Fibroblast of lung (primary cell): ENCODE measurements around the gene NDST1. TPM values are rescaled to one million over a fixed set of nuclear protein-coding genes. Genes with fewer than 3 reads are reported as not detected.

Experiments
- DNase-seq, 2 donors: peaks; one replicate each; pipeline versions ENCODE4 v3.0.0 to v3.0.0-alpha.2; 2010; ENCODE audit warnings: low read depth in 2 of 2
- H2AFZ ChIP-seq: 2 replicates; pipeline ENCODE4 v1.5.1; 2012; ENCODE audit warnings: low read length, control low read depth, inconsistent platforms
- H3K27ac ChIP-seq: 2 replicates; pipeline ENCODE4 v1.5.1; 2011; ENCODE audit warnings: low read length, control low read depth; ENCODE audit not compliant: insufficient read depth
- H3K27me3 ChIP-seq: 2 replicates; pipeline ENCODE4 v1.5.1; 2011; ENCODE audit warnings: mild to moderate bottlenecking, low read length; ENCODE audit not compliant: control insufficient read depth, insufficient read depth
- H3K36me3 ChIP-seq: 2 replicates; pipeline ENCODE4 v1.5.1; 2011; ENCODE audit warnings: low read length; ENCODE audit not compliant: control insufficient read depth, insufficient read depth
- H3K4me1 ChIP-seq: 2 replicates; pipeline ENCODE4 v1.5.1; 2011; ENCODE audit warnings: low read length; ENCODE audit not compliant: control insufficient read depth, insufficient read depth; ENCODE audit errors: extremely low read depth
- H3K4me2 ChIP-seq: 2 replicates; pipeline ENCODE4 v1.5.1; 2011; ENCODE audit warnings: low read length, control low read depth; ENCODE audit not compliant: insufficient read depth; ENCODE audit errors: extremely low read depth
- H3K4me3 ChIP-seq, 4 experiments: fragments of 200-600 bp in 1 of 4; sonication (generic) in 1 of 4; replicated peaks in 1 of 4; 2 replicates each; pipeline ENCODE4 v1.5.1; 2011 to 2016; ENCODE audit warnings: low read length in 4 of 4, low read depth in 3 of 4, mild to moderate bottlenecking in 3 of 4, control low read depth in 2 of 4, inconsistent platforms in 1 of 4, mixed read lengths in 1 of 4; ENCODE audit not compliant: insufficient read depth in 1 of 4; ENCODE audit errors: control extremely low read depth in 1 of 4
- H3K79me2 ChIP-seq: 2 replicates; pipeline ENCODE4 v1.5.1; 2012; ENCODE audit warnings: mild to moderate bottlenecking, low read length, inconsistent platforms; ENCODE audit not compliant: control insufficient read depth, insufficient read depth
- H3K9ac ChIP-seq: 2 replicates; pipeline ENCODE4 v1.5.1; 2011; ENCODE audit warnings: mild to moderate bottlenecking, low read length, control low read depth; ENCODE audit not compliant: insufficient read depth
- H3K9me3 ChIP-seq: 2 replicates; pipeline ENCODE4 v1.5.1; 2012; ENCODE audit warnings: low read depth, low read length; ENCODE audit not compliant: control insufficient read depth, insufficient read depth
- H4K20me1 ChIP-seq: 2 replicates; pipeline ENCODE4 v1.5.1; 2011; ENCODE audit warnings: low read length; ENCODE audit not compliant: control insufficient read depth, insufficient read depth; ENCODE audit errors: extremely low read depth
- EZH2 ChIP-seq: IDR thresholded peaks from 2 replicates; pipeline ENCODE4 v1.5.1; 2012; ENCODE audit warnings: low read length, control low read depth, mild to moderate bottlenecking; ENCODE audit errors: missing control alignments
- polyA plus RNA-seq, 2 donors: library from polyadenylated mRNA; depleted of rRNA in 1 of 2; stranded (reverse) in 1 of 2; unstranded in 1 of 2; fragments of >200 nt; gene quantifications; 2 replicates each; pipeline ENCODE4 v1.2.1, GENCODE V29; 2011 to 2012; ENCODE audit warnings: missing spikeins in 1 of 2
- total RNA-seq: library from RNA; depleted of rRNA; stranded (reverse); fragments of >200 nt; gene quantifications from 2 replicates; pipeline ENCODE4 v1.2.1, GENCODE V29; 2014
- TF ChIP-seq, protein P1 (sequence below), 2 donors: IDR thresholded peaks in 1 of 2; conservative IDR thresholded peaks in 1 of 2; 1 replicate in 1 of 2; 2 replicates in 1 of 2; pipeline ENCODE4 v1.5.1; 2011 to 2012; ENCODE audit warnings: low read length in 2 of 2, control low read depth in 1 of 2, inconsistent platforms in 1 of 2, low read depth in 1 of 2, mild to moderate bottlenecking in 1 of 2

The NDST1 gene
- total and polyA plus RNA-seq, 2 donors (not counting 1 experiment from before 2014, with no cell fraction given), result 38.5 to 94.8 TPM

DNA sequence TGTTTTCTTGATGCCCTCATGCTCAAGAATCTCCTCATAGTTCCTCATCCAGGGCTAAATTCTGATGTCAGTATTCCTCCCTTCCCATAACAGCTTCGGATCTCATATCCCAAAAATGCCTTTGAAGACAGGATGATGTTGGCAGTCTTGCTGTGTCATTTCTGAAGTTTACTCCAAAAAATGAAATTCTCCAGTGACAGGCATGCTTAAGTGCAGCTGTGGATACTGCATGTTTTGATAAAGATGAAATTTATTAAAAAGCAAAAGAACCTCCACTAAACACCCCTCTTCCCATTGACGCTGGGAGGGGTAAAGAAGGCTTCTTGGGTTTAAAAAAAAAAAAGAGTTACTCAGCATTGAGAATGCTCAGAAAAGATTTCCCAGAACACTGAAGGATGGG, 43.1 kb downstream of the NDST1 start:
- no peak overlapping the region for H3K4me2 ChIP-seq
- no peak for TF ChIP-seq EZH2
- TF ChIP-seq, protein P1, sequence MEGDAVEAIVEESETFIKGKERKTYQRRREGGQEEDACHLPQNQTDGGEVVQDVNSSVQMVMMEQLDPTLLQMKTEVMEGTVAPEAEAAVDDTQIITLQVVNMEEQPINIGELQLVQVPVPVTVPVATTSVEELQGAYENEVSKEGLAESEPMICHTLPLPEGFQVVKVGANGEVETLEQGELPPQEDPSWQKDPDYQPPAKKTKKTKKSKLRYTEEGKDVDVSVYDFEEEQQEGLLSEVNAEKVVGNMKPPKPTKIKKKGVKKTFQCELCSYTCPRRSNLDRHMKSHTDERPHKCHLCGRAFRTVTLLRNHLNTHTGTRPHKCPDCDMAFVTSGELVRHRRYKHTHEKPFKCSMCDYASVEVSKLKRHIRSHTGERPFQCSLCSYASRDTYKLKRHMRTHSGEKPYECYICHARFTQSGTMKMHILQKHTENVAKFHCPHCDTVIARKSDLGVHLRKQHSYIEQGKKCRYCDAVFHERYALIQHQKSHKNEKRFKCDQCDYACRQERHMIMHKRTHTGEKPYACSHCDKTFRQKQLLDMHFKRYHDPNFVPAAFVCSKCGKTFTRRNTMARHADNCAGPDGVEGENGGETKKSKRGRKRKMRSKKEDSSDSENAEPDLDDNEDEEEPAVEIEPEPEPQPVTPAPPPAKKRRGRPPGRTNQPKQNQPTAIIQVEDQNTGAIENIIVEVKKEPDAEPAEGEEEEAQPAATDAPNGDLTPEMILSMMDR (conservative IDR thresholded peaks at IDR 0.05 in 1 of 2, IDR thresholded peaks at IDR 0.05 in 1 of 2; ENCODE audit: low read depth in 1 of 2, low read length in 2 of 2), result no peak
- peaks cover 36% of the 10 kb centered on the region for H3K36me3 ChIP-seq
- no peaks in the 10 kb centered on the region for H3K79me2 ChIP-seq
- H4K20me1 ChIP-seq, result no peaks in the 10 kb centered on the region
- no peaks in the 10 kb centered on the region for H3K27me3 ChIP-seq
- no peak for DNase-seq
- no peak overlapping the region for H3K4me3 ChIP-seq
- H3K4me1 ChIP-seq, result no peaks in the 10 kb centered on the region
- H2AFZ ChIP-seq, result no peak overlapping the region
- no peak overlapping the region for H3K9ac ChIP-seq
- H3K9me3 ChIP-seq, result no peaks in the 10 kb centered on the region
- H3K27ac ChIP-seq, result no peak overlapping the region

DNA sequence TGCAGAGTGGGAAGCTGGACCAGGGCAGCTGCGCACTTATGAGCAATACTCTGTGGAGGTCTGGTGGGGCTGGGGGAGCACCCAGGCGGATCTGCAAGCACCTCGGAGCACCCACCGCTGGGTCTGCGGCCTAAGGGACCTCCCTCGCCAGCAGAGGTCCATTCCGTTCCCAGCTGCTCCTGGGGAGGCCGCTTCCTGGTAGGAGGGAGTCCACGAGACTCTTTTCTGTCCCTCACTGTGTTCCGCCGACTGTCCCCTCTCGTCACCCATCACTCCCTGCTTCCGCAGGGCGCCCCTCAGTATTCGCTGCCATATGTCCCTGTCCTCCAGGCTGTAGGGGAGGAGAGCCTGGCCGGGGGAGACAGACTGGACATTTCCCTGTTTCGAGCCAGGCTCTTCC, 45.5 kb downstream of the NDST1 start:
- peaks cover 35% of the 10 kb centered on the region for H3K36me3 ChIP-seq

DNA sequence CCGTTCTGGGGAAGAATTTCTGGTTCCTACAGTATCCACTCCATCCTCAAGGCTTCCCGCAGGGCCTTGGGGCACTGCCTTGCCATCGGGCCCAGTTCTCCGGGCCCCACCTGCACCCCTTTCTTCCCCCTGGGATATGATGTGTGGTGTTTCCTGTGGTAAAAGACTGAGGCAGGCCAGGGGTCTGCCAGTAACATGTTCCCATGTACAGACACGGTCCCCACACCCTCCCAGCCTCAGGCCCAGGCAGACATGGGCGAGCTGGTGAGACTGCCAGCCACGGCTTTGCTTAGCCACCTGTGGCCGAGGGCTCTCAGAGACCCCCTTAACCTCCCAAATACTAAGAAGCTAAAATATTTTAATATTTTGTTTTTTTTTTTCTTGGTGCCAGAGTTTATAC, 46.0 kb downstream of the NDST1 start:
- Histone ChIP-seq H3K27ac (no peak overlapping the region), H3K79me2 (no peaks in the 10 kb centered on the region), H3K4me2 (no peak overlapping the region), H3K4me3 (no peak overlapping the region), H3K4me1 (no peaks in the 10 kb centered on the region), H3K9ac (no peak overlapping the region), H4K20me1 (no peaks in the 10 kb centered on the region), H3K36me3 (peaks cover 35% of the 10 kb centered on the region), H3K27me3 (no peaks in the 10 kb centered on the region), H2AFZ (no peak overlapping the region), H3K9me3 (no peaks in the 10 kb centered on the region)
- TF ChIP-seq, protein P1 (conservative IDR thresholded peaks at IDR 0.05 in 1 of 2, IDR thresholded peaks at IDR 0.05 in 1 of 2; ENCODE audit: low read depth in 1 of 2, low read length in 2 of 2), result no peak
- no peak for TF ChIP-seq EZH2
- DNase-seq, result no peak

More for the DNA sequence above, 45.5 kb downstream of the NDST1 start:
- no peak overlapping the region for H3K4me2 ChIP-seq
- no peaks in the 10 kb centered on the region for H4K20me1 ChIP-seq
- no peak overlapping the region for H3K9ac ChIP-seq
- no peak for DNase-seq
- no peaks in the 10 kb centered on the region for H3K4me1 ChIP-seq
- no peak for TF ChIP-seq EZH2
- TF ChIP-seq, protein P1 (conservative IDR thresholded peaks at IDR 0.05 in 1 of 2, IDR thresholded peaks at IDR 0.05 in 1 of 2; ENCODE audit: low read depth in 1 of 2, low read length in 2 of 2), result no peak
- H3K79me2 ChIP-seq, result no peaks in the 10 kb centered on the region
- H2AFZ ChIP-seq, result no peak overlapping the region
- no peak overlapping the region for H3K27ac ChIP-seq
- H3K4me3 ChIP-seq, result no peak overlapping the region
- no peaks in the 10 kb centered on the region for H3K9me3 ChIP-seq
- H3K27me3 ChIP-seq, result no peaks in the 10 kb centered on the region
